HCT116 (cell line): ENCODE measurements around the gene TMEM260.

Experiments used
- CEBPB ChIP-seq: IDR thresholded peaks from 2 replicates; pipeline ENCODE4 v1.6.1; 2012; ENCODE audit warnings: low read depth
- JUND ChIP-seq: IDR thresholded peaks from 2 replicates; pipeline ENCODE4 v1.6.1; 2012
- TF ChIP-seq, protein P1 (sequence below), 3 experiments: fragments of 200-600 bp in 1 of 3; sonication (generic) in 1 of 3; IDR thresholded peaks in 2 of 3; conservative IDR thresholded peaks in 1 of 3; 2 replicates each; pipeline ENCODE4 v1.5.1; 2012 to 2017; ENCODE audit warnings: low read depth in 2 of 3, low read length in 2 of 3, antibody characterized with exemption in 1 of 3, borderline replicate concordance in 1 of 3, control low read depth in 1 of 3, mild to moderate bottlenecking in 1 of 3, mixed read lengths in 1 of 3, mixed run types in 1 of 3, moderate library complexity in 1 of 3; ENCODE audit not compliant: insufficient read depth in 1 of 3

DNA sequence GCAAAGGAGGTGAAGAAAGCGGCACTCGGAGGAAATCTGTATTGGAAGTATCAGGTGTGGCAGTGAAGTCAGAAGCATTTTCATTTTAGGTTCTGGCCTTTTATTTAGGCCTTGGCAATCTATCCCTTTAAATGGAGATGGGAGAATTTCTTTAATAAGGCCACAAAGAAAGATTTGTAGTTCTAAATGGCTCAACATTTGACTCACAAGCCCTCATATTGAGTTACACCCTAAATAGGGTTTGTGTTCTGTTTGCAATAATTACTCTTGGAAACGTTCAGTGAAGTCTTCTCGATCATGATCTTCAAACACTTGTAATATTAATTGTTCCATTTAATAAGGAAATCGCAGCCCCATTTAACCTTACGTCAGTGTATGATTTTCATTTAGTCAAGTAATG lies 25.3 kb upstream of the TMEM260 start:
- TF ChIP-seq CEBPB (no peak), JUND (no peak)
- TF ChIP-seq, protein P1, sequence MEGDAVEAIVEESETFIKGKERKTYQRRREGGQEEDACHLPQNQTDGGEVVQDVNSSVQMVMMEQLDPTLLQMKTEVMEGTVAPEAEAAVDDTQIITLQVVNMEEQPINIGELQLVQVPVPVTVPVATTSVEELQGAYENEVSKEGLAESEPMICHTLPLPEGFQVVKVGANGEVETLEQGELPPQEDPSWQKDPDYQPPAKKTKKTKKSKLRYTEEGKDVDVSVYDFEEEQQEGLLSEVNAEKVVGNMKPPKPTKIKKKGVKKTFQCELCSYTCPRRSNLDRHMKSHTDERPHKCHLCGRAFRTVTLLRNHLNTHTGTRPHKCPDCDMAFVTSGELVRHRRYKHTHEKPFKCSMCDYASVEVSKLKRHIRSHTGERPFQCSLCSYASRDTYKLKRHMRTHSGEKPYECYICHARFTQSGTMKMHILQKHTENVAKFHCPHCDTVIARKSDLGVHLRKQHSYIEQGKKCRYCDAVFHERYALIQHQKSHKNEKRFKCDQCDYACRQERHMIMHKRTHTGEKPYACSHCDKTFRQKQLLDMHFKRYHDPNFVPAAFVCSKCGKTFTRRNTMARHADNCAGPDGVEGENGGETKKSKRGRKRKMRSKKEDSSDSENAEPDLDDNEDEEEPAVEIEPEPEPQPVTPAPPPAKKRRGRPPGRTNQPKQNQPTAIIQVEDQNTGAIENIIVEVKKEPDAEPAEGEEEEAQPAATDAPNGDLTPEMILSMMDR (IDR thresholded peaks at IDR 0.05 in 2 of 3, conservative IDR thresholded peaks at IDR 0.05 in 1 of 3; ENCODE audit: borderline replicate concordance in 1 of 3, insufficient read depth in 1 of 3, low read depth in 2 of 3, low read length in 2 of 3): no peak
